Sigmoid colon (tissue), 3 donors: ENCODE results near the gene TMEM231.

Experiments
- POLR2A ChIP-seq, 2 donors: fragments of 450-650 bp; IDR thresholded peaks; one replicate each; pipeline ENCODE4 v1.6.1; 2016; ENCODE audit warnings: antibody characterized with exemption in 2 of 2, mild to moderate bottlenecking in 2 of 2, moderate library complexity in 2 of 2
- TF ChIP-seq, protein P1 (sequence below), 4 experiments: fragments of 450-650 bp in 3 of 4; fragments of 200-600 bp in 1 of 4; IDR thresholded peaks; one replicate each; pipeline ENCODE4 v1.5.1; 2016 to 2019; ENCODE audit warnings: antibody characterized with exemption in 4 of 4, mild to moderate bottlenecking in 3 of 4, moderate library complexity in 2 of 4

DNA sequence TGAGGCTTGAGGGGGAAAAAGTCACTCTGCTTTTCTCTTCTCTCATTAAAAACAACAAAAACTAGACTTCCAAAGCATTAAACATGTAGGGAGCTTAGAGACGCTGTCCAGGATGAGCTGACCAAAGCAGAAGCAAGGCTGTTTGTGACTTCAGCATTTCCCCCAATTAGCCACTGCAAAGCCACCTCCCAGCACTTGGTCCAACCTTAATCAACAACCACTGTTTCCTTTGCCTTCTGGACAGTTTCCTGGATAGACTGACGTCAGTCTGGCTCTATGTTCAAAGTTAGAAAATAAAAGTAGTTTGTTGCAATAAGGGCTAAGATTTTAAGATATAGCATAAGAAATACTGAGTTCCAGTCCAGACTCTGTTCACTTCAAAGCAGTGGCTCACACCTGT is 3.1 kb downstream of the TMEM231 start:
- TF ChIP-seq, protein P1, sequence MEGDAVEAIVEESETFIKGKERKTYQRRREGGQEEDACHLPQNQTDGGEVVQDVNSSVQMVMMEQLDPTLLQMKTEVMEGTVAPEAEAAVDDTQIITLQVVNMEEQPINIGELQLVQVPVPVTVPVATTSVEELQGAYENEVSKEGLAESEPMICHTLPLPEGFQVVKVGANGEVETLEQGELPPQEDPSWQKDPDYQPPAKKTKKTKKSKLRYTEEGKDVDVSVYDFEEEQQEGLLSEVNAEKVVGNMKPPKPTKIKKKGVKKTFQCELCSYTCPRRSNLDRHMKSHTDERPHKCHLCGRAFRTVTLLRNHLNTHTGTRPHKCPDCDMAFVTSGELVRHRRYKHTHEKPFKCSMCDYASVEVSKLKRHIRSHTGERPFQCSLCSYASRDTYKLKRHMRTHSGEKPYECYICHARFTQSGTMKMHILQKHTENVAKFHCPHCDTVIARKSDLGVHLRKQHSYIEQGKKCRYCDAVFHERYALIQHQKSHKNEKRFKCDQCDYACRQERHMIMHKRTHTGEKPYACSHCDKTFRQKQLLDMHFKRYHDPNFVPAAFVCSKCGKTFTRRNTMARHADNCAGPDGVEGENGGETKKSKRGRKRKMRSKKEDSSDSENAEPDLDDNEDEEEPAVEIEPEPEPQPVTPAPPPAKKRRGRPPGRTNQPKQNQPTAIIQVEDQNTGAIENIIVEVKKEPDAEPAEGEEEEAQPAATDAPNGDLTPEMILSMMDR (IDR thresholded peaks at IDR 0.05) = no peak
- TF ChIP-seq POLR2A (IDR thresholded peaks at IDR 0.05) = no peak
